ENCODE data around the gene TCF4.

DNA sequence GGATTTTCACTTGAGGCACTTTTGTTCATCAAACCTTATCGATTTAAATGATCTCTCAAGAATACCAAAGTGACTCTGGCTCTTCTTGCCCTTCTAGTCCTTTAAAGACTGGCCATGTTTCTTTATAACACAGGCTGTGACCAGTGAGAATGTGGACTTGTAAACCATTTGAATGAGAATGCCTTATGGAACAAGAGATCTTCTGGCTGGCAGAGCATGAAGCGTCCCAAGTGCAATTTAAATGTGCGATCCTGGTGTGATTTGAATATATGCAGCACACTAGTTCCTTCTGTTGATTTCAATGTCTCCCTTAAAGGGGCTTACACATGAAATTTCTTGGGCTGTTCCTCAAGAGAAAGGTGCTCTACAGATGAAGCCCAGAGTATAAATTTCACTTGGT, 366.4 kb downstream of the TCF4 start:
- TF ChIP-seq, protein P1, sequence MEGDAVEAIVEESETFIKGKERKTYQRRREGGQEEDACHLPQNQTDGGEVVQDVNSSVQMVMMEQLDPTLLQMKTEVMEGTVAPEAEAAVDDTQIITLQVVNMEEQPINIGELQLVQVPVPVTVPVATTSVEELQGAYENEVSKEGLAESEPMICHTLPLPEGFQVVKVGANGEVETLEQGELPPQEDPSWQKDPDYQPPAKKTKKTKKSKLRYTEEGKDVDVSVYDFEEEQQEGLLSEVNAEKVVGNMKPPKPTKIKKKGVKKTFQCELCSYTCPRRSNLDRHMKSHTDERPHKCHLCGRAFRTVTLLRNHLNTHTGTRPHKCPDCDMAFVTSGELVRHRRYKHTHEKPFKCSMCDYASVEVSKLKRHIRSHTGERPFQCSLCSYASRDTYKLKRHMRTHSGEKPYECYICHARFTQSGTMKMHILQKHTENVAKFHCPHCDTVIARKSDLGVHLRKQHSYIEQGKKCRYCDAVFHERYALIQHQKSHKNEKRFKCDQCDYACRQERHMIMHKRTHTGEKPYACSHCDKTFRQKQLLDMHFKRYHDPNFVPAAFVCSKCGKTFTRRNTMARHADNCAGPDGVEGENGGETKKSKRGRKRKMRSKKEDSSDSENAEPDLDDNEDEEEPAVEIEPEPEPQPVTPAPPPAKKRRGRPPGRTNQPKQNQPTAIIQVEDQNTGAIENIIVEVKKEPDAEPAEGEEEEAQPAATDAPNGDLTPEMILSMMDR (IDR thresholded peaks at IDR 0.05): no peak
- no peak for TF ChIP-seq POLR2A (IDR thresholded peaks at IDR 0.05)

Measured in upper lobe of left lung (tissue), 4 donors.